Suprapubic skin (tissue), 4 donors: Measurements from ENCODE around the gene GATA3. TPM values are rescaled to one million over a fixed set of nuclear protein-coding genes. Genes with fewer than 3 reads are reported as not detected.

Experiments
- DNase-seq, 2 donors: peaks; one replicate each; pipeline ENCODE4 v3.0.0-alpha.2; 2019; ENCODE audit warnings: low spot score in 2 of 2
- H3K27ac ChIP-seq: fragments of 200-600 bp; sonication (generic); one replicate; pipeline ENCODE4 v1.5.1; 2019
- H3K27me3 ChIP-seq: fragments of 200-600 bp; sonication (generic); one replicate; pipeline ENCODE4 v1.5.1; 2019
- H3K36me3 ChIP-seq: fragments of 200-600 bp; sonication (generic); one replicate; pipeline ENCODE4 v1.5.1; 2019
- H3K4me1 ChIP-seq: fragments of 200-600 bp; sonication (generic); one replicate; pipeline ENCODE4 v1.5.1; 2019
- H3K4me3 ChIP-seq: fragments of 200-600 bp; sonication (generic); one replicate; pipeline ENCODE4 v1.5.1; 2019; ENCODE audit warnings: mild to moderate bottlenecking
- H3K9me3 ChIP-seq: fragments of 200-600 bp; sonication (generic); one replicate; pipeline ENCODE4 v1.5.1; 2019
- EP300 ChIP-seq: sonication (generic); formaldehyde crosslinking; IDR thresholded peaks from one replicate; pipeline ENCODE4 v1.6.1; 2017; ENCODE audit warnings: antibody characterized with exemption
- POLR2A ChIP-seq, 2 donors: fragments of 450-650 bp; IDR thresholded peaks; one replicate each; pipeline ENCODE4 v1.6.1; 2017; ENCODE audit warnings: antibody characterized with exemption in 2 of 2, mild to moderate bottlenecking in 2 of 2, moderate library complexity in 2 of 2
- POLR2AphosphoS5 ChIP-seq, 3 donors: sonication (generic); formaldehyde crosslinking; IDR thresholded peaks; one replicate each; pipeline ENCODE4 v1.6.1; 2017; ENCODE audit warnings: antibody characterized with exemption in 3 of 3
- WGBS: methylation state at CpG from one replicate; pipeline ENCODE4 v1.1.5; 2018; 5-methylcytosine and 5-hydroxymethylcytosine counted together
- total RNA-seq, 4 donors: library from RNA; depleted of rRNA; stranded (reverse); fragments of >200 nt; gene quantifications; one replicate each; pipeline ENCODE4 v1.1.0, GENCODE V29; 2016
- TF ChIP-seq, protein P1 (sequence below), 2 donors: fragments of 200-600 bp in 1 of 2; fragments of 450-650 bp in 1 of 2; sonication (generic) in 1 of 2; IDR thresholded peaks; one replicate each; pipeline ENCODE4 v1.5.1; 2016 to 2019; ENCODE audit warnings: antibody characterized with exemption in 2 of 2, mild to moderate bottlenecking in 1 of 2, moderate library complexity in 1 of 2

Gene GATA3
- total RNA-seq, 4 donors from 2014 or later: 91.0 to 241 (median 164) TPM

DNA sequence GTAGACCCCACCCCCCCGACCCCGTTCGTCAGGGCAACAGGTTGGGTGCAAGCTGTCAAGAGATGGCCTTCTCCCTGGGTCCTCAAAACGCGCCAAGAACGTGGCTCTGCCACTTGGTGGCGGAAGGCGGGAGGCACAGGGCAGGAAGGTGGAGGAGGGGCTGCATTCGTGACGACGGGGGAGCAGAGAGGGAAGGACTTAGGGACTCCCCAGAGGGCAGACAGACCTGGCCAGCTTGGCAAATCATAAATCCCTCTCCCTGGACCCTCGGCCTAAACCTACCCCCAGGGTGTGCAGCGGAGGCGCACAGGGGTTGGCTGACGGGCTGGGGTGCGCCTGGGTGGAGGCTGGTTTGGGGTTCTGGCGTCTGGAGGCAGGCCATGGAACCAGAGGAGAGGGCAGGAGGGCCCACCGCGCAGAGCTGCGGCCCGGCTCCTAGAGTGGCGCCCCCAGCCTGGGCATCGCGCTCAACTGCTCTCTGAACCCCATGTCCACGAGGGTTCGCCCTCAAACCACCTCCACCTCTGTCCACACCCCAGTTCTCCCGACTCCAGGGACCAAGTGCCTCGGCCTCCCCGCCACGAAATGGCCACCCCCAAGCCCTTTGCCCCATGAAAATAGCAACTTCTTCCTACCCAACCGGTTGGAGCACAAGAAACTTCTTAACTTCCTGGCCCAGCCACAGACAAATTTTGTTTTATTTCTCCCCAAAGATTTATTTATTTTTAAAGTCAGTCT lies 10.8 kb upstream of the GATA3 start:
- no peaks in the 10 kb centered on the region for H3K36me3 ChIP-seq
- H3K4me3 ChIP-seq: no peak overlapping the region
- H3K4me1 ChIP-seq: peaks cover 17% of the 10 kb centered on the region
- TF ChIP-seq POLR2A (IDR thresholded peaks at IDR 0.05) (no peak), POLR2AphosphoS5 (IDR thresholded peaks at IDR 0.05) (no peak), EP300 (no peak)
- TF ChIP-seq, protein P1, sequence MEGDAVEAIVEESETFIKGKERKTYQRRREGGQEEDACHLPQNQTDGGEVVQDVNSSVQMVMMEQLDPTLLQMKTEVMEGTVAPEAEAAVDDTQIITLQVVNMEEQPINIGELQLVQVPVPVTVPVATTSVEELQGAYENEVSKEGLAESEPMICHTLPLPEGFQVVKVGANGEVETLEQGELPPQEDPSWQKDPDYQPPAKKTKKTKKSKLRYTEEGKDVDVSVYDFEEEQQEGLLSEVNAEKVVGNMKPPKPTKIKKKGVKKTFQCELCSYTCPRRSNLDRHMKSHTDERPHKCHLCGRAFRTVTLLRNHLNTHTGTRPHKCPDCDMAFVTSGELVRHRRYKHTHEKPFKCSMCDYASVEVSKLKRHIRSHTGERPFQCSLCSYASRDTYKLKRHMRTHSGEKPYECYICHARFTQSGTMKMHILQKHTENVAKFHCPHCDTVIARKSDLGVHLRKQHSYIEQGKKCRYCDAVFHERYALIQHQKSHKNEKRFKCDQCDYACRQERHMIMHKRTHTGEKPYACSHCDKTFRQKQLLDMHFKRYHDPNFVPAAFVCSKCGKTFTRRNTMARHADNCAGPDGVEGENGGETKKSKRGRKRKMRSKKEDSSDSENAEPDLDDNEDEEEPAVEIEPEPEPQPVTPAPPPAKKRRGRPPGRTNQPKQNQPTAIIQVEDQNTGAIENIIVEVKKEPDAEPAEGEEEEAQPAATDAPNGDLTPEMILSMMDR (IDR thresholded peaks at IDR 0.05): no peak
- peaks cover 100% of the 10 kb centered on the region for H3K27me3 ChIP-seq
- H3K27ac ChIP-seq: no peak overlapping the region
- no peaks in the 10 kb centered on the region for H3K9me3 ChIP-seq
- no peak for DNase-seq
- WGBS: 37% methylated on average over 31 of the region's 31 CpGs

DNA sequence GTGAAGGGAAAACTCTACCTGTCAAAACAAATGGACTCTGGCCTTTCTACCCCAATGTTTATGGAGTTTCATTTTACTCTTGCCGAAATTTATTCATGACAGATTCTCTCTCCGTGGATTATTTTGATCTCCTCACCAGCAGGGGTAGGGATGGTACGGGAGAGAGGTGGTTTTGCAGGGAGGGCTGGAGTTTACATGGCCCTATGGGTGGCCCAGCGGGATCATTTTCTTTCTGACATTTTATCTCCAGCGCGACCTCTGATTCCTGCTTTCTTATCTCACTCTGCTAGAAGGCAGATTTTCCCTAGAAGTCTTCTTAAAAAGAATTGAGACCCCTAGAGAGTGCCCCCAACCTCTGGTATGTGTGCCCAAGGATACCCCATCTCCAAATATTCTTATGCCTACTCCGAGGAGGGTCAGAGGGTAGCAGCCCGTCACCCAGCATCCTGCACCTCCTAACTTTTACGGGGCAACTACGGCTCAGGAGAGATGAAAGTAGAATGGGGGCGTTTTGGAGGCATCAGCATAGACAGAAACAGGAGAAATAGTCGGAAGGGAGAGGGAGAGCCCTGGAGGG lies 10.1 kb upstream of the GATA3 start:
- Histone ChIP-seq H3K9me3 (no peaks in the 10 kb centered on the region), H3K4me3 (peak overlapping the region; percentile 44), H3K36me3 (no peaks in the 10 kb centered on the region), H3K27ac (no peak overlapping the region), H3K27me3 (peaks cover 100% of the 10 kb centered on the region), H3K4me1 (peaks cover 24% of the 10 kb centered on the region)
- TF ChIP-seq, protein P1 (IDR thresholded peaks at IDR 0.05): no peak
- TF ChIP-seq POLR2A (IDR thresholded peaks at IDR 0.05) (no peak), POLR2AphosphoS5 (IDR thresholded peaks at IDR 0.05) (no peak)
- DNase-seq: no peak
- WGBS: 57% methylated on average over 12 of the region's 12 CpGs

DNA sequence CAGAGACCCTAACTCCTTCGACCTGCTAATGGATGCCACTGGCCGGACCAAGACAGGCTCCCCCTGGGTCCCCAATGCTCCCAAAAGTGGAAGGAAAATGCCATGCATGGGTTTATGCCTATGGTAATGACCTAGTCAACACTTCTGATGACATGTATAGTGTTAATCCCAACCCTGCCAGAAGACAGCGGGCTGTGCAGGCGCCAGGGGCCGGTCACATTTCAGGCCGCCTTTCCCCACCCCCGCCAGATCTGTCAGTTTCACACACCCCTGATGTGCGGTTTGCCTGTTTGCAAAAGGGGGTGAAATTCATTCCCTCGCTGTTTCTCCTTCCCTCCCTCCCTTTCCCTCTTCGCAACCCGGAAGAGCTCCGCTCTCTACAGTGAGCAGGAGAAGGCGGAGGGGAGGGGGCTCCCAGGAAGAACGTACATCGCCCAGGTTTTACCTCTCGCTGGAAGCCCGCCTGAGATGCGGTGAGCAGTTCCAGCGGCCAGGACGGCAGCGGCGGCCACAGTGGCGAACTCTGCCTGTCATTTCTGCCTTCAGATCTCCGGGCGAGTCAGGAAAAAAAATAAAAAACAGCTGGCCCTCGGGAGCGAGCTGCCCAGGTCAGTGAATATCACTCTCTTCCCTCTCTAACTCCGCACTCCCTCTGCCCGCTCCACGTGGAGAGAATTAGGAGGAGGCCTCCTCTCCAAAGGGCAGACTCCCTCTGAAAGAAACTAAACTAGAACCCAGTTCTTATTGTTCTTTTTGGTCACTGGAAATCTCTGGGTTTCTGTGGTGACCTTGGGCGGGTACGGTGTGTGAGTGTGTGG lies 9.4 kb upstream of the GATA3 start:
- Histone ChIP-seq H3K27ac (no peak overlapping the region), H3K36me3 (no peaks in the 10 kb centered on the region), H3K4me1 (peaks cover 31% of the 10 kb centered on the region), H3K9me3 (no peaks in the 10 kb centered on the region), H3K27me3 (peaks cover 100% of the 10 kb centered on the region), H3K4me3 (peak overlapping the region; percentile 44)
- TF ChIP-seq EP300: no peak
- no peak for TF ChIP-seq POLR2A (IDR thresholded peaks at IDR 0.05)
- TF ChIP-seq, protein P1 (IDR thresholded peaks at IDR 0.05): no peak
- TF ChIP-seq POLR2AphosphoS5 (IDR thresholded peaks at IDR 0.05): no peak
- no peak for DNase-seq
- WGBS: 26% methylated on average over 32 of the region's 32 CpGs

DNA sequence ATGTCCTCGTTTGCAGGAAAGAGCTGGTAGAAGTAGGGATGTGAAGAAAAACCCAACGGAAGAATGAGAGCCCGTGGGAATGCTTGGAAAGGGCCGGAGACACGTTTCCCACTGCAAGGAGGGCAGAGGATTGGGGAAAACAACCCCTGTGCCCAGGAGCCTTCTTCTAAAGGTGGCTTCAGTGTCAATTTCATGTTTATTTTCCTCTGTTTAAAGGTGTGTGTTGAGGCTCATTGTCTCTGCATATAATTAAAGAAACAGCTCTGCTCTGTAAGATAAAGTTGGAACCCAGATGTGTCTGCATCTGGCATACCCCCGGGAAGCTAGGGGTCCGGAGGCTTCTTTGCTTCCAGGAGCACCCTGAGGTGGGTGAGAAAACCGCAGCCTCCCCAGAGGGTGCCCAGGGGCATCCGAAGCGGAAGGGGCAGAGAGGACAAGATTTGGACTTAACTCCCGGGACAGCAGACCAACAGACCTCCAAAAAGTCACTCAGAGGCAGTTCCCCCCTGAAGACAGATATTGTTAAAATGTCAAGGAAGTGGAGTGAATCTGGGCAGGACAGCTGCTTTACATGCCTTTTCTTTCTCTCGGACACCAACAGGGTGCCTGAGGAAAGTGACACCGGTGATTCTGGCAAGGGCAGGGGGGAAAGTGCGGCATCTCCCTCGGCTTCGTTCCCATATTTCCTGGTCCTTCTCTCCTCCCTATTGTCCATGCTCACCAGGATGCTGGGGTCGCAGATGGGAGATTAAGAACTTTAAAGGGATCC lies 8.6 kb upstream of the GATA3 start:
- 38% methylated on average over 17 of the region's 17 CpGs for WGBS
- H3K36me3 ChIP-seq: no peaks in the 10 kb centered on the region
- TF ChIP-seq POLR2AphosphoS5 (IDR thresholded peaks at IDR 0.05): no peak
- TF ChIP-seq, protein P1 (IDR thresholded peaks at IDR 0.05): no peak
- no peak for TF ChIP-seq POLR2A (IDR thresholded peaks at IDR 0.05)
- no peak for TF ChIP-seq EP300
- no peaks in the 10 kb centered on the region for H3K9me3 ChIP-seq
- H3K27ac ChIP-seq: no peak overlapping the region
- H3K27me3 ChIP-seq: peaks cover 100% of the 10 kb centered on the region
- peaks cover 39% of the 10 kb centered on the region for H3K4me1 ChIP-seq
- DNase-seq: no peak
- peak overlapping the region; percentile 44 for H3K4me3 ChIP-seq
